ENCODE measurements around the gene SEC14L2.

Gene SEC14L2

GRCh38 chr22:30383061-30383460, 13.8 kb upstream of the SEC14L2 start:
- H3K4me1 ChIP-seq (ENCODE audit: control insufficient read depth, insufficient read depth, low read length) = peaks cover 6% of the 10 kb centered on the region
- no peak overlapping the region for H3K27ac ChIP-seq (ENCODE audit: low read depth, low read length)
- no peaks in the 10 kb centered on the region for H3K27me3 ChIP-seq (ENCODE audit: control insufficient read depth, insufficient read depth, low read length)
- H3K9ac ChIP-seq (ENCODE audit: low read length) = no peak overlapping the region
- H3K36me3 ChIP-seq (ENCODE audit: control insufficient read depth, insufficient read depth, low read length) = peaks cover 2% of the 10 kb centered on the region
- H3K4me3 ChIP-seq (ENCODE audit: low read length) = no peak overlapping the region

- Histone ChIP-seq H3K9ac (ENCODE audit: low read length) (no peak overlapping the region), H3K4me3 (ENCODE audit: low read length) (peak overlapping the region; percentile 78), H3K27me3 (ENCODE audit: control insufficient read depth, insufficient read depth, low read length) (no peaks in the 10 kb centered on the region), H3K27ac (ENCODE audit: low read depth, low read length) (no peak overlapping the region), H3K4me1 (ENCODE audit: control insufficient read depth, insufficient read depth, low read length) (peaks cover 6% of the 10 kb centered on the region), H3K36me3 (ENCODE audit: control insufficient read depth, insufficient read depth, low read length) (peaks cover 2% of the 10 kb centered on the region)
Observed at GRCh38 chr22:30385942-30386341, 10.9 kb upstream of the SEC14L2 start.

- Histone ChIP-seq H3K27me3 (ENCODE audit: control insufficient read depth, insufficient read depth, low read length) (no peaks in the 10 kb centered on the region), H3K4me1 (ENCODE audit: control insufficient read depth, insufficient read depth, low read length) (peaks cover 6% of the 10 kb centered on the region), H3K4me3 (ENCODE audit: low read length) (peak overlapping the region; percentile 78), H3K9ac (ENCODE audit: low read length) (peak overlapping the region; percentile 57), H3K27ac (ENCODE audit: low read depth, low read length) (peak overlapping the region; percentile 16), H3K36me3 (ENCODE audit: control insufficient read depth, insufficient read depth, low read length) (peaks cover 2% of the 10 kb centered on the region)
Observed at GRCh38 chr22:30386608-30386959, 10.2 kb upstream of the SEC14L2 start.

DNA sequence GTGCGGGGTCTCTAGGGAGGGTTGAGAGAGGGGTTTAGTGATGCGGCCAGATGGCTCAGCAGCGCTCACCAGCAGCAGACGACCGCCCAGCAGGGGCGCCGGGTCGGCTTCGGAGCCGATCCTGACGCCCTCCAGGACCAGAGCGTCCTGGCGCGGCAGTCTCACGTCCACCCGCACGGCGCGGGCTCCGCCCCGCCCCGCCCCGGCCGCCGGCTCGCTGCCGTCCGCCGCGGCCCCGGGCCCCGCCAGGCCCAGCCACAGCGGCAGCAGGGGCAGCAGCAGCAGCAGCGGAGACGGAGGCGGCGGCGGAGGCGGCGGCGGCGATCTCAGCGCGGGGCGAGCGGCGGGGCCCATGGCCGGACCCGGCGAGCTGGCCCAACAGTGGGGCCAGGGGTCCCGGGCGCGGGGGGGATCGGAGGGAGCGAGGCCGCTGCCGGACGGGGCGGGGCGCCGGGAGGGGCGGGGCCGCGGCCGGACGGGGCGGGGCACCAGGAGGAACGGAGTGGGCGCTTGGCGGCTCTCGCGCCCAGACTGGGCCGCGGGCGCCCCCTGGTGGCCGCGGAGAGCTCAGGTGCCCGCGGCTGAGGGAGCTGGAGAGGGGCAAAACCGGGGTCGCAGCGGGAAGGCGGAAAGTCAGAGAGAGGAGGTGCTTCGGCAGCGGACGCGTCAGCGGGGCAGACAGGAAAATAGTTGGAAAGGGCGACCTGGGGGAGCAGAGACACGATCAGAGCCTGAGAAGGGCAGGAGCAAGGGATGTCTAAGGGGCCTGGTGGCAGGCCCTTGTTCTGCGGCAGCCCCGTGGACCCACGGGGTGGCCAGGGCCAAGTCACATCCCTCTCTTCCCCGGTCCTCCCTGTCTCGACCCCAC, 9.6 kb upstream of the SEC14L2 start, which contains the start of gene RNF215:
Gene RNF215 (minus strand): TSS at position 452 of the 868 bp plus-strand sequence. CDS start 98 bp downstream, at position 354.
- H3K9ac ChIP-seq (ENCODE audit: low read length) = peak within 1 kb of the TSS; percentile 57
- peak within 1 kb of the TSS; percentile 16 for H3K27ac ChIP-seq (ENCODE audit: low read depth, low read length)
- peaks cover 6% of the 10 kb centered on the region for H3K4me1 ChIP-seq (ENCODE audit: control insufficient read depth, insufficient read depth, low read length)
- H3K36me3 ChIP-seq (ENCODE audit: control insufficient read depth, insufficient read depth, low read length) = peaks cover 2% of the 10 kb centered on the region
- no peaks in the 10 kb centered on the region for H3K27me3 ChIP-seq (ENCODE audit: control insufficient read depth, insufficient read depth, low read length)
- peak within 1 kb of the TSS; percentile 78 for H3K4me3 ChIP-seq (ENCODE audit: low read length)

GRCh38 chr22:30390974-30391691, 5.7 kb upstream of the SEC14L2 start:
- H3K9ac ChIP-seq (ENCODE audit: low read length) = no peak overlapping the region
- no peak overlapping the region for H3K27ac ChIP-seq (ENCODE audit: low read depth, low read length)
- peaks cover 5% of the 10 kb centered on the region for H3K4me1 ChIP-seq (ENCODE audit: control insufficient read depth, insufficient read depth, low read length)
- no peaks in the 10 kb centered on the region for H3K27me3 ChIP-seq (ENCODE audit: control insufficient read depth, insufficient read depth, low read length)
- H3K36me3 ChIP-seq (ENCODE audit: control insufficient read depth, insufficient read depth, low read length) = no peaks in the 10 kb centered on the region
- no peak overlapping the region for H3K4me3 ChIP-seq (ENCODE audit: low read length)

- no peaks in the 10 kb centered on the region for H3K36me3 ChIP-seq (ENCODE audit: control insufficient read depth, insufficient read depth, low read length)
- H3K4me3 ChIP-seq (ENCODE audit: low read length) = no peak overlapping the region
- no peaks in the 10 kb centered on the region for H3K27me3 ChIP-seq (ENCODE audit: control insufficient read depth, insufficient read depth, low read length)
- no peak overlapping the region for H3K27ac ChIP-seq (ENCODE audit: low read depth, low read length)
- H3K9ac ChIP-seq (ENCODE audit: low read length) = no peak overlapping the region
- peaks cover 3% of the 10 kb centered on the region for H3K4me1 ChIP-seq (ENCODE audit: control insufficient read depth, insufficient read depth, low read length)
Observed at GRCh38 chr22:30392661-30393321, 4.0 kb upstream of the SEC14L2 start.

DNA sequence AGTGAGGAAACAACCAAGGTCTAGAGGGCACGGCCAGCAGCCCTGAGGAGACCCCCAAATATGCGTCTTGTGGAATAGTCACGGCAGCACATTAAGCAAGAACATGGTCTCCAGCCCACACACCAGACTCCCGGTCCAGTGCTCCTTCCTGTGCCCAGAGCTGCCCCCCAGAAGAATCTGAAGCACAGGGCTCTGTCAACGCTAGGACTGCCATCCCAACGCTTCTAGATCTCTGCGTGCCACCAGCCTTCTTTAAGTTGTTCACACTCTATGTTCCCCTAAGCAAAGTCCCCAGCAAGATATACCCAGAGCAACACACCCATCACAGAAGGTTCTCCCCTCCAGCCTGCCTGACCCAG, 3.5 kb upstream of the SEC14L2 start:
- Histone ChIP-seq H3K9ac (ENCODE audit: low read length) (no peak overlapping the region), H3K36me3 (ENCODE audit: control insufficient read depth, insufficient read depth, low read length) (no peaks in the 10 kb centered on the region), H3K27me3 (ENCODE audit: control insufficient read depth, insufficient read depth, low read length) (no peaks in the 10 kb centered on the region), H3K4me1 (ENCODE audit: control insufficient read depth, insufficient read depth, low read length) (peaks cover 3% of the 10 kb centered on the region), H3K27ac (ENCODE audit: low read depth, low read length) (no peak overlapping the region), H3K4me3 (ENCODE audit: low read length) (no peak overlapping the region)

DNA sequence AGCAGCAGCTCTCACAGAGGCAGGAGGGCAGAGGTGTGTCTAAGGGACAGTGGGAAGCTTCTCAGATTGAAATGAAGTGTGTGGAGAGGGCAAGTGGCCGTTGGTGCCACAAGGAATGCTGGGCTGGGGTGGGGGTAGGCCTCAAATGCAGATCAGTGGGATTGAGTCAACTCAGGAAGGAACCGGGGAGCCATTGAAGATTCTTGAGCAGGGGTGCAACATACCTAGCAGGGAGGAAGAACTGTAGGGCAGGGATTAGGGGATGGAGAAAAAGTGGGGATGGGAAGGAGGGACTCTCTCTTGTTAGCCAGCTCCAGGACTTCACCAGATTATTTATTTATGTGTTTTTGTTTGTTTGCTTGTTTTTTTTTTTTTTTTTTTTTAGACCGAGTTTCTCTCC, 2.9 kb upstream of the SEC14L2 start:
- no peak overlapping the region for H3K27ac ChIP-seq (ENCODE audit: low read depth, low read length)
- peaks cover 3% of the 10 kb centered on the region for H3K4me1 ChIP-seq (ENCODE audit: control insufficient read depth, insufficient read depth, low read length)
- H3K9ac ChIP-seq (ENCODE audit: low read length) = no peak overlapping the region
- H3K36me3 ChIP-seq (ENCODE audit: control insufficient read depth, insufficient read depth, low read length) = no peaks in the 10 kb centered on the region
- no peaks in the 10 kb centered on the region for H3K27me3 ChIP-seq (ENCODE audit: control insufficient read depth, insufficient read depth, low read length)
- H3K4me3 ChIP-seq (ENCODE audit: low read length) = no peak overlapping the region

- no peaks in the 10 kb centered on the region for H3K36me3 ChIP-seq (ENCODE audit: control insufficient read depth, insufficient read depth, low read length)
- no peaks in the 10 kb centered on the region for H3K27me3 ChIP-seq (ENCODE audit: control insufficient read depth, insufficient read depth, low read length)
- H3K9ac ChIP-seq (ENCODE audit: low read length) = no peak overlapping the region
- H3K4me1 ChIP-seq (ENCODE audit: control insufficient read depth, insufficient read depth, low read length) = peaks cover 3% of the 10 kb centered on the region
- H3K4me3 ChIP-seq (ENCODE audit: low read length) = peak overlapping the region; percentile 61
- no peak overlapping the region for H3K27ac ChIP-seq (ENCODE audit: low read depth, low read length)
Observed at GRCh38 chr22:30397656-30398635, 1.1 kb downstream of the SEC14L2 start.

DNA sequence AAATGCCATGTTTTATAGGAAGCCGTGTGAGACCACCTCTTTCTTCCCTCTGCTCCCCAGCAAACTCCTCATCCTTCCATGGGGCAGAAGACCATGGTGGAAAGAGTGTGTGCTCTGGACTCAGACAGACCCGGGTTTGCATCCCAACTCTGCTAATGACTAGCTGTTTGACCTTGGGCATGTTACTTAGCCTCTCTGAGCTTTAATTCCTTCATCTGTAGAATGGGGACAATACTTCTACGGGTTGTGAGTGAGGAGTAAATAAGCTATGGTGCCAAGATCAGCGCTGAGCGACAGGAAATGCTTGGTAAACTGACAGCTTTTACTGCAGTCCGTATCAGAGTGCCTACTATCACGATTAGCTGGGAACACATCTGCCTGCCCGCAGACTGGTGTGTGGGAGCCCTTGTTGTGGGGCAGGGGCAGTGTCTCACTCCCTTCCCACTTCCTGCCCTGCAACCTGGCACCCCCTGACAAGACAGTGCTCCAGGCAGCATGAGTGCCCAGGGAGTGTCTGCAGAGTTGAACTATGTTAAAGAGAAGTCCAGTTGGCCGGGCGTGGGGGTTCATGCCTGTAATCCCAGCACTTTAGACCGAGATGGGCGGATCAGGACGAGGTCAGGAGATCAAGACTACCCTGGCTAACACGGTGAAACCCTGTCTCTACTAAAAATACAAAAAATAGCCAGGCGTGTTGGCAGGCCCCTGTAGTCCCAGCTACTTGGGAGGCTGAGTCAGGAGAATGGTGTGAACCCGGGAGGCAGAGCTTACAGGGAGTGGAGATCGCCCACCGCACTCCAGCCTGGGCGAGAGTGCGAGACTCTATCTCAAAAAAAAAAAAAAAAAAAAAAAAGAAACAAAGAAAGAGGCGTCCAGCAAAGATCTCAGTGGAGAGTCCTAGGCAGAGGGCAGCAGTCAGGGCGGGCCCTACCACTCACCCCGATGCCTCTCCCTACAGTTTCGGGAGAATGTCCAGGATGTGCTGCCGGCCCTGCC, 2.2 kb downstream of the SEC14L2 start:
- H3K27me3 ChIP-seq (ENCODE audit: control insufficient read depth, insufficient read depth, low read length) = no peaks in the 10 kb centered on the region
- H3K9ac ChIP-seq (ENCODE audit: low read length) = no peak overlapping the region
- H3K27ac ChIP-seq (ENCODE audit: low read depth, low read length) = no peak overlapping the region
- H3K4me3 ChIP-seq (ENCODE audit: low read length) = no peak overlapping the region
- peaks cover 3% of the 10 kb centered on the region for H3K4me1 ChIP-seq (ENCODE audit: control insufficient read depth, insufficient read depth, low read length)
- H3K36me3 ChIP-seq (ENCODE audit: control insufficient read depth, insufficient read depth, low read length) = no peaks in the 10 kb centered on the region

- H3K36me3 ChIP-seq (ENCODE audit: control insufficient read depth, insufficient read depth, low read length) = no peaks in the 10 kb centered on the region
- H3K27ac ChIP-seq (ENCODE audit: low read depth, low read length) = no peak overlapping the region
- H3K4me1 ChIP-seq (ENCODE audit: control insufficient read depth, insufficient read depth, low read length) = peaks cover 3% of the 10 kb centered on the region
- no peak overlapping the region for H3K9ac ChIP-seq (ENCODE audit: low read length)
- no peaks in the 10 kb centered on the region for H3K27me3 ChIP-seq (ENCODE audit: control insufficient read depth, insufficient read depth, low read length)
- no peak overlapping the region for H3K4me3 ChIP-seq (ENCODE audit: low read length)
Observed at GRCh38 chr22:30399718-30400117, 2.9 kb downstream of the SEC14L2 start.

Measured in rectal smooth muscle tissue (tissue), 1 donor.